ENCODE measurements around the gene ZNF136.

Gene ZNF136
- total RNA-seq: 64.5 to 69.9 reads per million in 2 donors

DNA sequence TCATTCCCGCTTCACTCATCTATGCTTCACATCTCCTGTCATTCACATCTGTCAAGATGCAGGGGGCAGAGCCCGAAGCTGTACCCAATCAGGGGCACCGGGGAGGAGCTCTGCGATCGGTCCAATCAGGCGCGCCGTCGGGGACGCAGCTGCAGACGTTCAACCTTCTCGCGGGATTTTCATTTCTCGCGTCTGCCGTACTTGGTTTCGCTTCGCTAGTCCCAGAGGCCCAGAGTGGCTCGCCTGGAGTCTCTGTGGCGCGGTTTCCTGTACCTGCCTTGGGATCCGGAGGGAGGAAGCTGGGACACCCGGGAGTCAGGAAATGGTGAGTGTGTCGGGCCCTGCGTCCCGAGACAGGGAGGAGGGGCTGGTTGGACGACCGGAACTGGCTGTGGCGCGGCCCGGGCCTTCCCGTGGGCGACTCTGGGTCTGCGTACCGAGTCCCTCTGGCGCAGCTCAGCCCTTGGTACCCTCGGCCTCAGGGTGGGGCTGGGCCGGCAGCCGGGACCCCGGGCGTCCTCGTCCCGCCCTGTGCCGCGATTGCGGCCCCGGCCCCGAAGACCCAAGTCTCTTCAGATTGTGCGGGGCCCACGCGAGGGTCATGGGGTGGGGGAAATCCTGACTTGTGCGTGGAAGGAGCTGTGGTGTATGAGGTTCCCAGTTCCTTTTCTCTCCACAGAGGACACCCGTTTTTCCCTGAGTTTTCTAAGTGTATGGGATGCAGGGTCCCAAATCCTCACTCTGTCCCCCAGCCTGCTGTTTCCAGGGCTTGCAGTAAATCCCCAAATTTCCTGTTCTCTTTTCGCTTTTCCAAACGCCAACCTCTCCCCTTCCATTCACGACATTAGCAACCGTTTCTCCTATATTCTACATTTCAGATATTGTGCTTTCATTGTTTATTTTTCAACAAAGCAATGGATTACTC, at the start of gene ZNF136:
Gene ZNF136, plus strand, starts transcription at position 215 of the 925 bp plus-strand sequence. Its CDS starts 108 bp downstream, at position 323.
- DNase-seq: peak; percentile 76

DNA sequence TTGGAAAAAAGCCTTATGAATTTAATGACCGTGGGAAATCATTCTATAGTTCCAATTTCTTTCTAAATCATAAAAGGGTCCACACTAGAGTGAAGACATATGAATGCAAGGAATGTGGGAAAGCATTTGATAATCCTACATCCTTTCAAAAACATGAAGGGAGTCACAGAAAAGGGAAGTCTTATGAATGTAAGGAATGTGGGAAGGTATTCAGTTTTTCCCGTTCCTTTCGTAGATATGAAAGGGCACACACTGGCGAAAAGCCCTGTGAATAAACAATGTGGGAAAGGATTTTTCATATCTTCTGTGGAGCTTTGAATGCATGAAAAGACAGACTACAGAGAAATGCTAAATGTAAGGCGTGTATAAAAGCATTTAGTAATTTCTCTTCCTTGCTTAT, 49.8 kb upstream of the ZNF136 start:
- DNase-seq: no peak

DNA sequence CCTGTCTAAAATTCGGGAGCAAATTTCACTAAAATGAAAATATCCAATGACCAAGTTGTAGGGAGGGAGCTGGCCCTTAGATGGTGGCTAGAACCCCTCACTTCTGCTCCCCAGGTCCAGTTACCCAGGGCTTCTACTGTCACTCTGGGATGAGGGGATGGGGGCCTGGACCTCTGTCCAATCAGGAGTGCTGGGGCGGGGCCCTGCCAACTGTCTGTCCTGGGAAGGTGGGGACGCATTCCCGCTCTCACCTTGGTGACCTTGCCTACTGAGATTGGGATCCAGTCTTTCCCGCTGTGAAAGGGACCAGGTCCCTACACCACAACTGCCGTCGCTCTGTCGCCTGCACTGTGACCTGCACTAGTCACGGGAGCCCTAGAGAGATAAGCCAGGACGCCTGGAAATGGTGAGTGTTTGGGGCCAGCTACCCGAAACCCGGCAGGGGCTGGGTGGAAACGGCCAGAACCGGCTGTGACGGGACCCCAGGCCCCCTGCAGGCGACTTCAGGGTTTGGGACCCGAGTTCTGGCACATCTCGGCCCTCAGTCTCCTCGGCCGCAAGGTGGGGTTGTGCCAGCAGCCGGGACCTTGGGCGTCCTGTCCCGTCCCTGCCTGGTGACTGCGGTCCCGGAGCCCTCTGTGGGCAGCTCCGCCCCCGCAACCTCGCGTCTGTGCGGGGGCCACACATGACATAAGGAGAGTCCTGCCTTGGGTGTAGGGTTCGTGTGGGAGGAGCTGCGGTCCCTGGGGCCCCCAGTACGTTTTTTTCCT, 45.5 kb upstream of the ZNF136 start:
- DNase-seq: no peak

DNA sequence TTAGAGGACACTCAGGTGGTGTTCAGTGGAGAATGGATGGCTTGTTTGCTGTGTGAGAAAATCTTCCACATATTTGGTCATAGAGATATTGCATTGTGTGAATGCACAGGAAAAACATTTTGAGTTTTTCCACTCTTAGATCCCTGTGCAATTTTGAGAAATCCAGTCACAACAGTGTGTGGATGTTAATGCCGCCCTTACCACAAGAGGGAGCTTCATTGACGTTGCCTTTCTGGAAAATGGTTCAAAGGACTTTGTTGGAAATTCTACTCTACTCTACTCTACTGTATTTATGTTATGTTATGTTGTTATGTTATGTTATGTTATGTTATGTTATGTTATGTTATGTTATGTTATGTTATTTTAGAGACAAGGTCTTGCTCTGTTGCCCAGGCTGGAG, 36.2 kb upstream of the ZNF136 start:
- no peak for DNase-seq

DNA sequence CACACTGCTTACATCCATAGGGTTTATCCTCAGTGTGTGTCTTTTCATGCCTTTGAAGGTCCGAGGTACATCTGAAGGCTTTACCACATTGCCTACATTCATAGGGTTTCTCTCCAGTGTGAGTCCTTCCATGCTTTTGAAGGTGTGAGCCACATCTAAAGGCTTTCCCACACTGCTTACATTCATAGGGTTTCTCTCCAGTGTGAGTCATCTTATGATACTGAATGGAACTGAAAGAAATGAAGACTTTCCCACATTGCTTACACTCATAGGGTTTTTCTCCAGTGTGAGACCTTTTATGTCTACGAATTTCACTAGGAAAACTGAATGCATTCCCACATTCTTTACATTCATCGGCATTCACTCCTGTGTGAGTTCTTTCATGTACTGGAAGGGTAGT, 29.8 kb upstream of the ZNF136 start:
- DNase-seq: no peak

DNA sequence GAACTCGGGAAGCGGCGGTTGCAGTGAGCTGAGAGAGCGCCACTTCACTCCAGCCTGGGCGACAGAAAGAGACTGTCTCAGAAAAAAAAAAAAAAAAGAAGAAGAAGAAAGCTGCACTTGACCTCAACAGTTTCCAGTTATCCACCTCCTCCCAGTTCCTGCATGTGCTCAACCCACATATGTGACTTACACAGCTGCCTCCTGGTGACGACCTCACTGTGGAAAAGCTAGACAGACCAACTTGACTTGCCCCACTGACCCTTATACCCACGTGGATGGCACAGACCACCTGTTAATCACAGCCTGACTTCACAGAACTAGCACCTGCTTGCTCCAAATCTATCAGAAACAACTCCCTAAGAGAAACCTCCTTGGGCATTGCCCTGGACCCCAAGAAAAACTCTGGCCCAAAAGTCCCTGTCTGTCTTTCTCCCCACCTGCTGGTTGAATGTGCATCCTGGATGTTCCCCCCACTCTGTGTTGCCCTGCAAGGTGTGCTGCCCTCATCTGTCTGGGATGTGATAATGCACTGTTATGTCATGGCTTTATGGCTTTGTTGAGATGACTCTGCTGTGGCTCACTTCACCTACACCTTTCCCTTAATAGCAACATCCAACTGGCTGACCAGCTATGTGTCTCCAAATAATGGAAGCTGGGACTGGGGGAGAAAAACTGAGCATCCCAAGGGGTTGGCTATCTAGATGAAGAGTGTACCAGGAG, 25.5 kb upstream of the ZNF136 start:
- DNase-seq: no peak

DNA sequence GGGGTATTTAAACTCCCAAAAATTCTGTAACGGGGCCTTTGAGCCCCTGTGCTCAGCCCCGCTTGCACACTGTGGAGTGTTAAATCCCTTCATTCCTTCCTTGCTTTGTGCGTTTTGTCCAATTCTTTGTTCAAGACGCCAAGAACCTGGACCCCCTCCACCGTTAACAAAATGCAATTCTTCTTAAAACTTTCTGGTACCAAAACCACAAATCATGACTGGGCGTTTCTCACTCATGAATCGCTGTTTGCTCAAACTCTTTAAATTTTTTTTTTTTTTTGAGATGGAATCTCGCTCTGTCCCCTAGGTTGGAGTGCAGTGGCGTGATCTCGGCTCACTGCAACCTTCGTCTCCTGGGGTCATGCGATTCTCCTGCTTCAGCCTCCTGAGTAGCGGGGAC, 23.6 kb upstream of the ZNF136 start:
- no peak for DNase-seq

DNA sequence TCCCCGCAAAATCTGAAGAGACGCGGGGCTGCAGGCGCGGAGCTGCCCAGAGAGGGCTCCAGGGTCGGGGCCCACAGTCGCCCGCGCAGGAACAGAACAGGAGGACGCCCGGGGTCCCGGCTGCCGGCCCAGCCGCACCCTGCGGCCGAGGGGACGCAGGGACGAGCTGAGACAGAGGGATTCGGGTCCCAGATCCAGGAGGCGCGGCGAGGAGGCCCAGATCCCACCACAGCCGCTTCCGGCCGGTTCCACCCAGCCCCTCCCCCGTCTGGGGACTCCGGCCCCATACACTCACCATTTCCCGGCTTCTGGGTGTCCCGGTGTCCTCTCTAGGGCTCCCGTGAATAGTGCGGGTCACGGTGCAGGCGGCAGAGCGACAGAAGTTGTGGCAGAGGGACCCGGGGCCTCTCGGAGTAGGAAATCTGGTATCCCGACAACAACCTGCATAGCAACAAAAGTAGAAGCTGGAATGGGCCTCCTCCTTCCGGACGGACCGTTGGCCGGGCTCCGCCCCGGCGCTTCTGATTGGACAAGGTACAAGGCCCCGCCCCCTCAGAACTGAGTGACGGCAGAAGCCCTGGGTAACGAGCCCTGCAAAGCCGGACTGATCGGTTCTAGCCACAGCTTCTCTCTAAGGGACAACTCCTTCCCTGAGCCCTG, 22.9 kb upstream of the ZNF136 start, which contains the start of gene ZNF20:
Gene ZNF20, minus strand, starts transcription at position 466 of the 660 bp plus-strand sequence. Its CDS starts 168 bp downstream, at position 298.
- DNase-seq: peak; percentile 65

DNA sequence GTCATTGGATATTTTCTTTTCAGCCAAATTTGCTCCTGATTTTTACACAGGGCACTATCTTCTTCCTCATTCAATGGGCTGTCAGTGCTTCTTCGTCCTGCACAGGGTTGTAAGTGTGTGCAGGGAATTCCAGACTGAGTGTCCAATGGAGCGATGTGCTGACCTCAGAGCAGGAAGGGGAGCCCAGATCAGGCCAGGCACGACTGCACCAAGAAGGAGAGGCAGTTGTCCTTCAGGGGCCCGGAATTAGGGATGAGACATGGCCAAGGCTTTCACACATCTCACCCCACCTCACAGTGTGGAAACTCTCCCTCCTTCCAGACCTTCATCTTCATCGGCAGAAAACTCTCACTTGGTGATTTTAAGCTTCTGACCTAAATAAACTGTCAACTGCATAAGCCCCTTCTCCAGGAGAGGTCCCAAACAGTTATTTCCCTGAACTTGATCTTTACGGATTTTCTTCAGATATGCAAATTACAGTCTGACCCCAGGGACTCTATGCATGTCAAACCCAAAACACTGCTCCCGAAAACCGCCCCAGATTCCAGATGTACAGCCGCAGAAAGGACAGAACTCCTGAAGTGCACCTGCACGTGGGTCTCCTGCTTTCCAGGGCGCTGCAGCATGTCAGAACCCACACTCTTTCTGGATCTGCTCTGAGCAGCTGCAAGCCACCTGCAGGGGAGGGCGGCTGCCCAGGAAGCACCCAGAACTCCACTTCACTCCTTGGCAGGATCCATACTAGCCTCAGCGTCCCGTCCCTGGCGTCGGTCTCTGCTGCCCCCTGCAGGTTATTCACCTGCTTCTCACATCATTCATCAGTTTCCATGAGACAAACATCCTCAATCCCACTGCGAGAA, 22.1 kb upstream of the ZNF136 start:
- DNase-seq: peak; percentile 39

DNA sequence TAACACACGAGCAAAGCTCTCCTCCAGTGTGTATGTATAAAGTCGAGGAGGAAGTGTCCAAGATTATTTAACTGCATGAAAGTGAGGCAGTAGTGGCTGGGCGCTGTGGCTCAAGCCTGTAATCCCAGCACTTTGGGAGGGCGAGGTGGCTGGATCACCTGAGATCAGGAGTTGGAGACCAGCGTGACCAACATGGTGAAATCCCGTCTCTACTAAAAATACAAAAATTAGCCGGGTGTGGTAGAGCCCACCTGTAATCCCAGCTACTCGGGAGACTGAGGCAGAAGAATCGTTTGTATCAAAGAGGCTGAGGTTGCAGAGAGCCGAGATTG, 21.5 kb upstream of the ZNF136 start:
- DNase-seq: no peak

DNA sequence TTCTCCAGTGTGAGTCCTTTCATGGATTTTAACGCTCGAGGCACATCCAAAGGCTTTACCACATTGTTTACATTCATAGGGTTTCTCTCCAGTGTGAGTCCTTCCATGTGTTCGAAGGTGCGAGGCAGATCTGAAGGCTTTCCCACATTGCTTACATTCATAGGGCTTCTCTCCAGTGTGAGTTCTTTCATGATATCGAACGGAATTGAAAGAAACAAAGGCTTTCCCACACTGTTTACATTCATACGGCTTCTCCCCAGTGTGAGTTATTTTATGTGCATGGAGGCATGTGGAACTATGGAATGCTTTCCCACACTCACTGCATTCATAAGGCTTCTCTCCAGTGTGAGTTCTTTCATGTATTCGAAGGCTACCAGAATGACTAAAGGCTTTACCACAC, 17.5 kb upstream of the ZNF136 start:
- no peak for DNase-seq

DNA sequence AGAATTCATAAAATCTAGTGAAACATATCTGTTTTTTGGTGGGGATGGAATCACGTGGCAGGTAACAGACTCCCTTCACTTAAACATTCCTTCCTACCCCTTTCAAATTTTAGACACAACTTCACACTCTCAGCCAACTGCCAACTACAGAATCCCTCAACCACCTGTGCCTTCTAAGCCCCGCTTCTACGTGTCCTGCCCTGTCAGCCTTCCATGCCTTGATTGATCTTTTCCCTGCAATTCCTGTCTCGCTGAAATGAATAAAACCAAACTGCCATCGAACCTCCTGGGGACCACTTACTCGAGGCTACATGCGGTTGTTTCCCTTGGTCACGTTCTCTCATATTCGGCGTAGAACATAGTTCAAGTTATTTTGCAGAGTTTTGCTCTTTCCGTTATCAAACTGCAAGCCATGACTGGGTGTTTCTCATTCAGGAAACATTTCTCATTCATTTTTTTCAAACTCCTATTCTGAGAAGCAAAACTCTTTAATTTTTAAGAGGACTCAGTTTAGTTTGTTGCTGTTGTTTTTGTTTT, 7.5 kb upstream of the ZNF136 start:
- DNase-seq: no peak

DNA sequence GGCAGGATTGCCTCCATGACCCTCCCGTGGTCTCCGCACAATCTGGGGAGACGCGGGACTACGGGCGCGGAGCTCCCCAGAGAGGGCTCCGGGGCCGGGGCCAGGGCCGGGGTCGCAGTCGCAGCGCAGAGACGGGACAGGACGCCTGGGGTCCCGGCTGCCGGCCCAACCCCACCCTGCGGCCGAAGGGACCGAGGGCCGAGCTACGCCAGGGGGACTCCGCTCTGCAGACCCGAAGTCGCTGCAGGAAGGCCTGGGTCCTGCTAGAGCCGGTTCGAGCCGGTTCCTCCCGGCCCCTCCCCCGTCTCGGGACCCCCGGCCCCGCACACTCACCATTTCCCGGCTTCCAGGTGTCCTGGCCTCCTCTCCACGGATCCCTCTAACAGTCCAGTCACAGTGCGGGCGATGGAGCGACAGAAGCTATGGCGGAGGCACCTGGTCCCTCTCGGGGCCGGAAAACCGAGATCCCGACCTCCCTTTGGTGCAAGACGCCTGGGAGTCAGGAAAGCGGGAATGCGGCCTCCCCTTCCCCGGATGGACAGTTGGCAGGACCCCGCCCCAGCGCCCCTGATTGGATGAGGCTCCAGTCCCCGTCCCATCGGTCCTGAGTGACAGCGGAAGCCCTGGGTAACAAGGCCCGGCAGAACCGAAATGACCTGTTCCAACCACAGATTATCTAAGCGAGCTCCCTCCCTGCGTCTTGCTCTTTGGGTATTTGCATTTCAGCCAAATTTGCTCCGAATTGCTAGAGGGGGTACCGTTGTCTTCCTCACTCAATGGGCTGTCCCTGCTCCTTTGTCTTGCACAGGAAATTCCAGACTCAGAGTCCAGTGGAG, 6.5 kb upstream of the ZNF136 start, which contains the start of gene ZNF625:
Gene ZNF625, minus strand, starts transcription at position 512 of the 836 bp plus-strand sequence. Its CDS starts 176 bp downstream, at position 336.
- no peak for DNase-seq

DNA sequence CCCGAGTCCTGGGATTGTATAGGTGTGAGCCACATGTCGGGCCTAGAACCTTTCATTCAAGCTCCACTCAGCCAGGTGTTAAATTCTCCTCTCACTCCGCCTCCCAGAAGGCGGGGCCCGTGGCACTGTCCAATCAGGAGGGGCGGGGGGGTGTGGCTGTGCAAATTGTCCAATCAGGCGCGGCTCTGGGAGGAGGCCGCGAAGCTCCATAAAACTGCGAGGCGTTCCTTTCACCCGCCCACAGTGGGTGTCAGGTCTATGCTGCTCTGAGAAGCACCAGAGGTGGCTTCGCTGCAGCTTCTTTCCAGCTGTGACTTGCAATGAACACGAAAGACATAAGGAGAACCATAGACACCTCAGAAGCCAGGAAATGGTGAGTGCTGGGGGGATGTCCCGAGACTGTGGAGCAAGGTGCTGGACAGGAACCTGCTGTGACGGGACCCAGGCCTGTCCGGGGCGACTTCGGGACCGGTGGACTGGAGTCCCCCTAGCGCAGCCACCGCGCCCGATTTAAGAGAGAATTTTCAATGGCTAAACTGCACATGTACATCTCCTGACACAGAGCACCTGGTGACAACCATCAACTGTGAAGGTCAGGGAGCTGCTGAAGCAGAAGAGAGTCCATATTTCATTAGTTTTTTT, 3.0 kb upstream of the ZNF136 start:
- DNase-seq: no peak

DNA sequence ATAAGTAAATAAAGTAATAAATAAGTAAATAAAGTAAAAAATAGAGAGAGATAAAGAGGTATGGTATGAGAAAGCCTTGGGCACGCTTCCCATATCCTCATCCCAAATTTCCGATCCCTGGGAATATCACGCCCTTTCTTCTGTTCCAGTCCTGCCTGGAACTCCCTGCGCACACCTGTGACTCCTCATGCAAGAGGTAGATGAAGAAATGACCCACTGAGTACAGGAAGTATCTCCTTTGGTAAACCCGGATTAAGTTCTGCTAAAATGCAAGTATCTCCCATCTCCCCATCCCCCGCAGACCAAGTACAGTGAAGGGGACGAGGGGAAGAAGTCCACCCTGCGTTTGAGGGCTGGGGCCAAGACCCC, 399 bp upstream of the ZNF136 start:
- no peak for DNase-seq

DNA sequence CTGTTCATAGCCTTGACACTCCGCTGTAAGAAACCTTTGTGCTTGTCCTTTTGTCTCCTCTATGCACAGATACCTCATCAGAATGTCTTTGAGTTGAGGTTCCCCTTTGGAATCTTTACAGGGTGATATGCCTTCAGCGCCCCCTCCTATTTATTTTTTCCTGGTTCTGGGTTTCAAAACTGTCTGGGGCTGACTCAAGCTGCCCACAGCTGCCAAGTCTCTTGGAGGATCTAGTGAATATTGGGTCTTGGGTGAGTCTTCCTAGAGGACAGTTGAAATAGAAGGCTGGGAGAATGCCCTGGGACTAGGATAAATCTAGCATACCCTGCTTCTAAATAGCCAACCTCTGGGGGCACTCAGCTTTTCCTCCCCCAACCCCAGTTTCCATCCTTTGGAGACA, 930 bp downstream of the ZNF136 start:
- no peak for DNase-seq

DNA sequence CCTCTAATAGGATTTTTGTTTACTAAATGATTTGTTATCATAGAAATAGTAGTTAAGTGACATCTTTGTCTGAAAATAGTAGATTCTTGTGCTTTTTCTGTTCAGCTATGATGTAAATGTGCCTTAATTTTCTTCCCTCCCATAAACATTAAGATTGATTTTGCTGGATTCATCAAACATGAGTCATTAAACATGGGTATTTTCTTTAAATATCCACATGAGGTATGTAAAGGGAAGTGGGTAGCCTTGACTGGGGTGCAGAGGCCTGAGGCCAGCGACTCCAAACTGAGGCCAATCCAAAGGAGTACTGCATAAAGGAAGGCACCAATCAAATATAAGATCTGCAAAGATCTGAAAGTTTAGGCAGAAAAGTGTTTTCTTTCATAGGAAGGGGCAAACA, 3.7 kb downstream of the ZNF136 start:
- no peak for DNase-seq

DNA sequence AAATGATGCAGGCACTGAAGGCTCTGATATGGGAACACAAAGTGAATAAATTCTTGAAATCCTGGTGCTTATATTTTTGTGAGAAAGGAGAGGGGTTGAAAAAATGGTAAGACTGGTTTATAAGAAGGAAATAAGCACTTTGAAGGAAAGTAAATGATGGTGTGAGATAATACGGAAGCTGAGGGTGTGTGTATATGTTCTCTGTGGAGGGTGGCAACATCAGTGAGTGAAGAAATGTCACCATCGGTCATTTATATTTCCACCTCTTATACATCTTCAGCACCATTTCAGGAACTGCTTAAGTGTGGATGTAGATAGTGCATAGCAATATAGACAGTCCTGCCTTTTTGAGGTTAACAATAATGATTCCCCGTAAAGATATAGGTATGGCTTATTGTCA, 17.5 kb downstream of the ZNF136 start:
- no peak for DNase-seq

DNA sequence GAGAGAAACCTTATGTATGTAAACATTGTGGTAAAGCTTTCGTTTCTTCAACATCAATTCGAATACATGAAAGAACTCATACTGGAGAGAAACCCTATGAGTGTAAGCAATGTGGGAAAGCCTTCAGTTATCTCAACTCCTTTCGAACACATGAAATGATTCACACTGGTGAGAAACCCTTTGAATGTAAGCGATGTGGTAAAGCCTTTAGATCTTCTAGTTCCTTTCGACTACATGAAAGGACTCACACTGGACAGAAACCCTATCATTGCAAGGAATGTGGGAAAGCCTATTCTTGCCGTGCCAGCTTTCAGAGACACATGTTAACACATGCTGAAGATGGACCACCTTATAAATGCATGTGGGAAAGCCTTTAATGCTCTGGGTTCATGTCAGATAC, 24.7 kb downstream of the ZNF136 start:
- DNase-seq: no peak
